ENCODE data around the gene LRRC37A3.
"Not testable (repeated sequence)": the region's sequence is repeated elsewhere in the genome, so short reads cannot be mapped to it uniquely, and the experiment has no call there.

The LRRC37A3 gene

DNA sequence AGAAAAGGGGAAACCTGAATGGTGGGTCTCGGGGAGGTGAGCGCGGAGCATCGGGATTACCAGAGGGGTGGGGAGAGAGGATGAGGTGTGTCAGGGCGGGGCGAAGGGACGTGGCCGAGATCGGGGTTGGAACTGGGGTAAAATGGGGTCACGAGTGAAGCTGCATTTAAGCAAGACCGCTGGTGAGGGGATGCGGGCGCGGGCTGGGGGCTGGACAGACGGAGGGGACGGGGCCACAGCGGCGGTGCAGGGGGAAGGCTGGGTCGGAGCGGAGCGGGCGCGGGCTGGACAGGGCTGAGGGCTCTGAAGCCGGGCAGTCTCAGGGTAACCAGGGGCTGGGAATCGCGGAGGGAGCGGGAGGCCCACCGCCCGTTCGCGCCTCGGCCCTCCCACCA lies 82.7 kb downstream of the LRRC37A3 start:
- peak; percentile 13 for DNase-seq (ENCODE audit: low read depth)
- peak overlapping the region; percentile 58 for H3K4me3 ChIP-seq (ENCODE audit: control insufficient read depth, low read depth, low read length)

DNA sequence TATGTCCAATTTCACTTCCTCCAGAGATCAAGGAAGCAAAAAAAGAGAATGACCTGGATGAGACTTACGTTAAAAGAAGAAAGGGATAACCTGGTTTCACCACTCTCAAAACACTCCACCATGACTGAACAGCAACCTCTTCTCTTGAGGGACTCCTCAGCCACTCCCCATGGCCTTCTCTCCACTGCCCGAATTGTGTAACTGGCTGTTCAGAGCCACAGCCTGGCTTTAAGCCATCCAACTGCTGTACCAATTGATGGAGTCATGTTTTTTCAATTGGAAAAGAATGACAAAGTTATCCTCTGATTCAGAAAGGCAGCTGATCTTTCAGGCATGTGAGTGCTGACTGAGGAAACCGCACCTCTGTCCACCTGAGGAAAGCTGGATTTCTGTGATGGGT lies 85.2 kb downstream of the LRRC37A3 start:
- DNase-seq (ENCODE audit: low read depth) = peak; percentile 82
- H3K4me3 ChIP-seq (ENCODE audit: control insufficient read depth, low read depth, low read length) = not testable (repeated sequence)

GRCh38 chr17:64830631-64831040 lies 88.6 kb downstream of the LRRC37A3 start:
- not testable (repeated sequence) for H3K4me3 ChIP-seq (ENCODE audit: control insufficient read depth, low read depth, low read length); DNase-seq (ENCODE audit: low read depth)

DNA sequence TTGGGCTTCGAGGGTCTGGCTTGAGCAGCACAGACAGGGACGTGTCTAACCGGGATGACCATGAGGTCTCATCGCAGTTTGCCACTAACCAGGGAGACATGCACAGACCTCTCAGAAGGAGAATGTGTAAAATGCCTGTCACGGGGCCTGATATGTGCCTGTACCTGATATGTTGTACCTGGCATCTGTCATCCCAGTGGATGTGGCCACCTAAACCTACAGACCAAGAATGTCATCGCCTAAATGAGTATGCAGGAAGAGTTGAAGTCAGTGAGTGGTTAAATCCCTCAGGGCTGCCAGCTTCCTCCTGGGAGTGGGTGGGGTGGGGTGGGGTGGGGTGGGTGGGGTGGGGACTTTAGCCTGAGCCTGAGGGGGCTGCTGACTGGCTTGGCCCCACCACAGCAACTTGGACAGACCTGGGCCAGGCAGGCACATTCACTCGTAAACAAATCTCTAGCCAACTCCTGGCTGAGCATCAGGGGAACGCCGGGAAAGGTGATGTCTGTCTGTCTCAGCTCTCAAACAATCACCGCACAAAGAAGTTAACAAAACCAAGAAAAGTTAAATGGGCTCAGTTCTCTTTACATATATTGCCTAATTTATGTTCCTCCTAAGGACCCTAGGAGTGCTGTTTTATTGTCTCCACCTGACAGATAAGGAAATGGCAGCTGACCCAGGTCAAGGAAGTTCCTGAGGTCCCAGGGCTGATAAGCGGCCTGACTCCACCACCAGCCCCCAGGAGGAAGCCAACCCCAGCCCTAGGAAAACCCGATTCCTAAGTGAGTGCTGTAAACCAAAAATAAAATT lies 89.3 kb downstream of the LRRC37A3 start:
- not testable (repeated sequence) for DNase-seq (ENCODE audit: low read depth)

DNA sequence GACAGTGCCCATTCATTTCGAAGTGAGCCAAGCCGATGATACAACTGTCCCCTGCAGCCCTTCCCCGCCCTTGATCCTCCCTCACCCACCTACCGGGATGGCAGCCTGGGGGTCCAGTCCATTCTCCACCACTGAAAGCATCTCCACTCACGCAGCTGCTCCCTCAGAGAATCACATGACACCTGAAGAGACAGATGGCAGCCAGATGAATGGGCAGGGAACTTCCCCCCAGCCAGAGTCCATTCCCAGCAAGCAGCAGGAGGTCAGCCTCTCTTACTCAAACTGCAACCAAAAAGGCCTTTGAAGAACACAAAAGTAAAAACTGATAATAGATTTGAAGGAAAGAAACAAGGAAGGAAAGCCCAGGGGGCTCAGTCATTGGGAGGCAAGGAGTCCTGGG lies 90.2 kb downstream of the LRRC37A3 start:
- not testable (repeated sequence) for DNase-seq (ENCODE audit: low read depth); H3K4me3 ChIP-seq (ENCODE audit: control insufficient read depth, low read depth, low read length)

More for the DNA sequence above, 89.3 kb downstream of the LRRC37A3 start:
- H3K4me3 ChIP-seq (ENCODE audit: control insufficient read depth, low read depth, low read length) = not testable (repeated sequence)

- not testable (repeated sequence) for H3K4me3 ChIP-seq (ENCODE audit: control insufficient read depth, low read depth, low read length); DNase-seq (ENCODE audit: low read depth)
These were observed 100.4 kb downstream of the LRRC37A3 start for GRCh38 chr17:64818904-64819303.

DNA sequence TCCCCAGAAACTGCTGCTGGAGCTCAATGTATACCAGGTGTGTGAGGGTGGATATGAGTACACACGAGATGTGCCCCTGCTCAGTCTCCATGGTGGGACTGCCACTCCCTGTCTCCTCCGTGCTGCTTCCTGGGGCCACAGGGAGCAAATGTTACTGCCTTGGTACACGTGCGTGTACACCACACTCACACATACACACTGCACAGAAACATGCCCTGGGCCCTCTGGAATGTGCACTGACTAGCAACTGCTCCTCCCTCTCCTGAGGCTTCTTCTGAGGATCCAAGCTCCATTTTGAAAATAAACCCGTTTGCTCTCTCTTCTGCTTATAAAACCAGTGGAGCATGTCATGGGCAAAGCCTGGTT lies 103.5 kb downstream of the LRRC37A3 start:
- not testable (repeated sequence) for DNase-seq (ENCODE audit: low read depth); H3K4me3 ChIP-seq (ENCODE audit: control insufficient read depth, low read depth, low read length)

GRCh38 chr17:64814993-64815832 lies 104.1 kb downstream of the LRRC37A3 start:
- DNase-seq (ENCODE audit: low read depth); H3K4me3 ChIP-seq (ENCODE audit: control insufficient read depth, low read depth, low read length): not testable (repeated sequence)

DNA sequence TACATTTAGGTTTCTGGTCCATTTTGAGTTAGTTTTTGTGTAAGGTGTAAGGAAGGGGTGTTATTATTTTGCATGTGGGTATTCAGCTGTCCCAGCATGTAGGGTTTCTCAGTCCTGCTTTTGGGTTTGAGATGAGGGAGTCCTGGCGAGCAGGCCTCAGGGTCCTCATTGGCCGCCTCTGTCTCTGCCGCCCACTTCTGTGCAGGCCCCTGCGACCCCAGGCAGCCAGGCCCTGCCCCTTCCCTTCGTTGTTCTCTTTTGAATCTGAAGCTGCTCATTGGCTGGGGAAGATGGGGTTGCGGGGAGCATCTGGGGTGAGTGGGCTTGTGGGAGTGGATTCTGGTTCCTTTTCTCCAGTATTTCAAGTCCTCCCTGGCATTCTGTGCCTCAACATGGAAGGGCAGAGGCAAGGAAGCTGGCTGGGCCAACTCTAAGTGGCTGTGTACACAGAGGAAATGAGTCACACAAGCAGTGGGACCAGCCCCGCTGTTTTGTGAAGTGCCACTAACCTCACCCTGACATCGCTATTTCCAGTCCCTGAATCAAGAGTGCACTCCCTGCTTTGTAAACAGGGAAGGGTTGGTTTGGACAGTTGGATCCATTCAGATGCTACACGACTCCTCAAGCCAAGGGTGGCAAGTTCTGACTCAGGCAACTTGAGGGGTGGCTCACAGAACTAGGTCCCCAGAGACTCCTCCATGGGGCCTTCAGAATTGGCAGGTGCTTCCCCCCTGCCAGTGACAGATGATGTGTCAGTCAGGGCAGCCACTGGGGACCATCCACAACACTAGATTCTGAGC lies 110.9 kb downstream of the LRRC37A3 start:
- H3K4me3 ChIP-seq (ENCODE audit: control insufficient read depth, low read depth, low read length) = not testable (repeated sequence)
- DNase-seq (ENCODE audit: low read depth) = peak; percentile 49

All from fibroblast of mammary gland (primary cell).